SU-DHL-6 (cell line): Measurements from ENCODE around the gene FBXO36.

Experiments used
- H2AFZ ChIP-seq: fragments of 200-600 bp; sonication (generic); 2 replicates; pipeline ENCODE4 v1.6.1; 2014; ENCODE audit warnings: low read depth, mild to moderate bottlenecking, moderate library complexity, mixed read lengths, antibody characterized with exemption, low read length; ENCODE audit not compliant: severe bottlenecking
- H3F3A ChIP-seq: fragments of 200-600 bp; shearing (Covaris generic); 2 replicates; pipeline ENCODE4 v1.6.0; 2016; ENCODE audit warnings: antibody characterized with exemption, mild to moderate bottlenecking; ENCODE audit not compliant: insufficient read depth
- H3K27ac ChIP-seq: fragments of 200-600 bp; sonication (generic); 2 replicates; pipeline ENCODE4 v1.5.1; 2016; ENCODE audit warnings: low read depth, mild to moderate bottlenecking, low read length, moderate library complexity, mixed read lengths
- H3K27me3 ChIP-seq: fragments of 200-600 bp; sonication (generic), shearing (Covaris generic); 2 replicates; pipeline ENCODE4 v1.6.0; 2014; ENCODE audit warnings: mild to moderate bottlenecking, low read length
- H3K36me3 ChIP-seq: fragments of 200-600 bp; sonication (generic); 2 replicates; pipeline ENCODE4 v1.6.1; 2014; ENCODE audit warnings: mild to moderate bottlenecking, low read length, mixed read lengths
- H3K4me2 ChIP-seq: fragments of 300-600, 200-600 bp; shearing (Covaris generic), sonication (generic); 2 replicates; pipeline ENCODE4 v1.6.0; 2014; ENCODE audit warnings: low read length, low read depth, mild to moderate bottlenecking; ENCODE audit not compliant: poor library complexity, severe bottlenecking
- H3K4me3 ChIP-seq: fragments of 200-600 bp; sonication (generic); 2 replicates; pipeline ENCODE4 v1.5.1; 2014; ENCODE audit warnings: antibody characterized with exemption, low read length, mild to moderate bottlenecking, mixed read lengths; ENCODE audit not compliant: insufficient read depth, poor library complexity, severe bottlenecking
- H3K79me2 ChIP-seq: fragments of 200-600 bp; sonication (generic); 2 replicates; pipeline ENCODE4 v1.6.1; 2014; ENCODE audit warnings: mild to moderate bottlenecking, low read length, moderate library complexity; ENCODE audit not compliant: insufficient read depth
- H3K9ac ChIP-seq: fragments of 200-600 bp; sonication (generic); 2 replicates; pipeline ENCODE4 v1.7.0; 2014; ENCODE audit warnings: mild to moderate bottlenecking, low read length
- H3K9me2 ChIP-seq: fragments of 200-600 bp; sonication (generic); replicated peaks from 2 replicates; pipeline ENCODE4 v1.6.1; 2014; ENCODE audit warnings: low read length; ENCODE audit not compliant: insufficient read depth
- H3K9me3 ChIP-seq: fragments of 200-600 bp; sonication (generic); 2 replicates; pipeline ENCODE4 v1.6.1; 2014; ENCODE audit warnings: low read length, mixed read lengths; ENCODE audit not compliant: insufficient read depth
- H4K20me1 ChIP-seq: fragments of 200-600 bp; sonication (generic); 2 replicates; pipeline ENCODE4 v1.6.1; 2014; ENCODE audit warnings: low read depth, mild to moderate bottlenecking, antibody characterized with exemption, low read length, moderate library complexity, mixed read lengths
- EZH2phosphoT487 ChIP-seq: fragments of 200-600 bp; sonication (generic), shearing (Covaris generic); conservative IDR thresholded peaks from 2 replicates; pipeline ENCODE4 v1.6.1; 2018; ENCODE audit warnings: mild to moderate bottlenecking, antibody characterized with exemption, low read length, moderate library complexity, mixed read lengths
- TF ChIP-seq, protein P1 (sequence below): fragments of 200-600 bp; sonication (generic); IDR thresholded peaks from one replicate; pipeline ENCODE4 v1.5.1; 2017; ENCODE audit warnings: antibody characterized with exemption, mild to moderate bottlenecking, low read length, moderate library complexity; ENCODE audit not compliant: insufficient read depth, poor library complexity, severe bottlenecking

FBXO36 gene

GRCh38 chr2:229910147-229910831, 12.0 kb upstream of the FBXO36 start:
- no peak for TF ChIP-seq EZH2phosphoT487
- TF ChIP-seq, protein P1, sequence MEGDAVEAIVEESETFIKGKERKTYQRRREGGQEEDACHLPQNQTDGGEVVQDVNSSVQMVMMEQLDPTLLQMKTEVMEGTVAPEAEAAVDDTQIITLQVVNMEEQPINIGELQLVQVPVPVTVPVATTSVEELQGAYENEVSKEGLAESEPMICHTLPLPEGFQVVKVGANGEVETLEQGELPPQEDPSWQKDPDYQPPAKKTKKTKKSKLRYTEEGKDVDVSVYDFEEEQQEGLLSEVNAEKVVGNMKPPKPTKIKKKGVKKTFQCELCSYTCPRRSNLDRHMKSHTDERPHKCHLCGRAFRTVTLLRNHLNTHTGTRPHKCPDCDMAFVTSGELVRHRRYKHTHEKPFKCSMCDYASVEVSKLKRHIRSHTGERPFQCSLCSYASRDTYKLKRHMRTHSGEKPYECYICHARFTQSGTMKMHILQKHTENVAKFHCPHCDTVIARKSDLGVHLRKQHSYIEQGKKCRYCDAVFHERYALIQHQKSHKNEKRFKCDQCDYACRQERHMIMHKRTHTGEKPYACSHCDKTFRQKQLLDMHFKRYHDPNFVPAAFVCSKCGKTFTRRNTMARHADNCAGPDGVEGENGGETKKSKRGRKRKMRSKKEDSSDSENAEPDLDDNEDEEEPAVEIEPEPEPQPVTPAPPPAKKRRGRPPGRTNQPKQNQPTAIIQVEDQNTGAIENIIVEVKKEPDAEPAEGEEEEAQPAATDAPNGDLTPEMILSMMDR, result no peak
- H3K27ac ChIP-seq, result no peak overlapping the region
- peaks cover 7% of the 10 kb centered on the region; the same call in 1 of the 2 replicates for H3F3A ChIP-seq
- no peak overlapping the region for H3K9ac ChIP-seq
- no peak overlapping the region for H2AFZ ChIP-seq
- no peaks in the 10 kb centered on the region for H3K9me3 ChIP-seq
- 0 out of 2 replicates have a peak, but pooled peaks cover 3% of the 10 kb centered on the region for H3K36me3 ChIP-seq
- no peaks in the 10 kb centered on the region for H3K27me3 ChIP-seq
- peaks cover 12% of the 10 kb centered on the region for H4K20me1 ChIP-seq
- no peak overlapping the region for H3K4me3 ChIP-seq
- no peak overlapping the region for H3K4me2 ChIP-seq
- peaks cover 95% of the 10 kb centered on the region for H3K79me2 ChIP-seq
- no peaks in the 10 kb centered on the region for H3K9me2 ChIP-seq

DNA sequence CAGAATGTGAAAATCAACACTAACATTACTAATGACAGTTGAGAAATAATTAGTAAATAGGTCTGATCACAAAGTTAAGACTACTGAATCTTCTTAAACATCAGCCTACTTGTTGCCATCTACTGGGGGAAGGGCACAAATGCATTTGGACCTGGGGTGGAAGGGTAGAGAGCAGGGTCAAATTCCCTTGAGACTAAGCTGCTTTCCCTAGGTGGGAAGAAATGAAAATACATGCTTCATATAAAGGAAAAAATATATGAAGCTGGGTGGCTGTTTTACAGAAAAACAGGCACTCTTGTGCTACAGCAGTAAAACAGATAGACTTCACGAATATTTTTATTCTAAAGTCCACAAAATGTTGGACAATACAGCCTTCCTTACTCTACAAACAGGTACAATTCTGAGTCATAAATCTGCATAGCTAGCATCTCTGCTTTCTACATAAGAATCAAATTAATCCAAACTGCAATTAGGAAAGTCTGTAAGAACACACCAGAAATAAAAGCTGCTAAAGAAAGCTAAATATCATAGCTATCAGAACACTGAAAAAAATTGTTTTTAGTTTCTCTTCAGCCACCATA, 11.4 kb upstream of the FBXO36 start:
- TF ChIP-seq, protein P1, result peak; percentile 23
- TF ChIP-seq EZH2phosphoT487, result no peak
- no peak overlapping the region for H2AFZ ChIP-seq
- H3K27me3 ChIP-seq, result no peaks in the 10 kb centered on the region
- H3K36me3 ChIP-seq, result 0 out of 2 replicates have a peak, but pooled peaks cover 3% of the 10 kb centered on the region
- peaks cover 7% of the 10 kb centered on the region; the same call in 1 of the 2 replicates for H3F3A ChIP-seq
- H3K9me3 ChIP-seq, result no peaks in the 10 kb centered on the region
- no peak overlapping the region for H3K9ac ChIP-seq
- H3K79me2 ChIP-seq, result peaks cover 95% of the 10 kb centered on the region
- peaks cover 12% of the 10 kb centered on the region for H4K20me1 ChIP-seq
- H3K4me2 ChIP-seq, result no peak overlapping the region
- H3K27ac ChIP-seq, result peak overlapping the region; percentile 20; the same call in 1 of the 2 replicates
- H3K4me3 ChIP-seq, result no peak overlapping the region
- H3K9me2 ChIP-seq, result no peaks in the 10 kb centered on the region

- no peaks in the 10 kb centered on the region for H3K9me3 ChIP-seq
- no peak overlapping the region for H2AFZ ChIP-seq
- H3K27me3 ChIP-seq, result no peaks in the 10 kb centered on the region
- peaks cover 3% of the 10 kb centered on the region; the same call in 1 of the 2 replicates for H3K36me3 ChIP-seq
- no peak for TF ChIP-seq EZH2phosphoT487
- TF ChIP-seq, protein P1, result no peak
- H3K4me3 ChIP-seq, result no peak overlapping the region
- H4K20me1 ChIP-seq, result peaks cover 12% of the 10 kb centered on the region
- no peak overlapping the region for H3K4me2 ChIP-seq
- H3K9me2 ChIP-seq, result no peaks in the 10 kb centered on the region
- no peak overlapping the region for H3K27ac ChIP-seq
- H3K9ac ChIP-seq, result no peak overlapping the region
- H3K79me2 ChIP-seq, result peaks cover 97% of the 10 kb centered on the region
- H3F3A ChIP-seq, result 0 out of 2 replicates have a peak, but pooled peaks cover 5% of the 10 kb centered on the region
These were observed 8.1 kb upstream of the FBXO36 start for GRCh38 chr2:229914171-229914570.
